8988T (cell line): ENCODE results near the gene TSPAN11.

Experiments
- DNase-seq: peaks from one replicate; pipeline ENCODE4 v3.0.0; 2011

TSPAN11 gene

DNA sequence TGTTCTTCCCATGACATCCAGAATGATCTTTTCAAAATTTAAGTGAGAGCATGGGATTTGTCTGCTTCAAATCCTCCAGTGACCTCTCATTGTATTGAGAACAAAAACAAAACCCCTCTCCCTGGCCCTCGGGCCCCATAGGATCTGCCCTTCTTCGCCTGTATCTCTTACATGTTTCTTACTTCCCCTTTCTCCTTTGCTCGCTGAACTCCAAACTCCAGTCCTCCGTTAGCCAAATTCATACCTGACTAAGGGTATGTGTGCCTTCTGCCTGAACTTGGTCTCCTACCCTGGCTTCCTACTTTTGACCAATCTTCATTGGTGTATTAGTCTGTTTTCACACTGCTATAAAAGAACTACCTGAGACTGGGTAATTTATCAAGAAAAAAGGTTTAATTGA lies 13.2 kb upstream of the TSPAN11 start:
- no peak for DNase-seq

- no peak for DNase-seq
Observed at GRCh38 chr12:30914986-30915591, 11.5 kb upstream of the TSPAN11 start.

DNA sequence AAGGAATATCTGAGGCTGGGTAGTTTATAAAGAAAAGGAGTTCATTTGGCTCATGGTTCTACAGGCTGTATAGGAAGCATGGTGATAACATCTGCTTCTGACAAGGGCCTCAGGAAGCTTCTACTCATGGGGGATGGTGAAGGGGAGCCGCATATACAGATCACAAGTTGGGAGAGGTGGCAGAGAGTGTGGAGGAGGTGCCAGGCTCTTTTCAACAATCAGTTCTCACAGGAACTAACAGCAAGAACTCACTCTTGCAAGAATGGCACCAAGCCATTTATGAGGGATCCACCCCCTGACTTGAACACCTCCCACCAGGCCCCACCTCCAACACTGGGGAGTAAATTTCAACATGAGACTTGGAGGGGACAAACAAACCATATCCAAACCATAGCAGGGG lies 3.5 kb upstream of the TSPAN11 start:
- DNase-seq, result no peak

- DNase-seq, result no peak
Observed at GRCh38 chr12:30925607-30926242, 823 bp upstream of the TSPAN11 start.

DNA sequence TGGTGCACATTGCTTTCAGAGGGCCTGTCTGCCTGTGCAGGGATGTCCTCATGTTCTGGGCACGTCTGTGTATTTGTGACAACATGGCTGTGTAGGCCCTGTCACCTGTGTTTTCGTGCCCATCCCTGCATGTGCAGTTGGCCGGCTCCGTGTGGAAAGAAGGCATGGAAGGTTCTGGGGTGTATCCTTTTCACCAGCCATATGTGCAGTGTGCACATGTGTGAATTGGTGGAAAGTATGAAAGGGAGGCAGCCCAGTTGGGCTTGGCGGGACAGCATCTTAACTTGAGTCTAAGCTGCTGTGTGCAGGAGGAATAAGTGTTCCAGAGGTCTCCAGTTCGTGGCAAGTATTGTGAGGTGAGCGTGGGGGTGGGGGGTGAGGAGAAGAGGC lies 669 bp downstream of the TSPAN11 start:
- DNase-seq, result no peak

DNA sequence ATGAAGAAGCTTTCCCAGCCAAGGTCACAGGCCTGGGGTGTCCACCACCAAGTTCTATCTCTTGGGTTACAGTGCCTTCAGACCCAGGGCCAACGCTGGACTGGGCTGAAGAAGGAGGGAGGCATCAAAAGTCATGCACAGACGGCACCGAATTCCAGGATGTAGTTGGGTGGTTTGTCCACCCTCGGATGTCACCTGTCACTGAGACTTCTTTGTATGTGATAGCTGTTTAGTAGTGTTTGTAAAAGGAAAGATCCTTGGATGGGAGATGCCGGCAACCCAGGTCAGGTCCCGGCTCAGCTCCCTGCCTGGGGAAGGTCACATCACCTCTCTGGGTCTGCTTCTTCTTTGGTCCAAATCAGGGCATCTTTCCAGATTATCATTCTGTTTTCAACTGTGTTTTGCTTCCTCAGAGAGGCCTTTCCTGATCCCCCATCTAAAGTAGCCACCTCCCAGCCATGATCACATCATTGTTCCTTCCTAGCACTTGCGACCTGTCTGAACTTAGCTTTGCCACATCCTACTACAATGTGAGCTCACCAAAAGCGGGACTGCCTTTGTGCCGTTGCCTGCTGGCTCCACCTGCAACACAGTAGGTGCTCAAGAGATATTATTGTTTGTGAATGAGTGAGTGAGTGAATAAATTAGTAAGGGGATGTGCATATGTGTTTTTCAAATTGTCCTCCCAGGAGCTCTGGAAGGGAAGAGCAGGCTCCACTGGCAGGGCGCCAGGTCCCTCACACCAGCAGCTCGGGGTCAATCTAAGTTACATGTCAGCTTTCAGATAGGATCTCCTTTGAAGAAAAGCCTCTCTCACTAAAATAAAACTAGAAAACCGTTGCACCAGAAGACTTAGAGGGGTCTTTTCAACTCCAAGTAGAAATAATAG lies 2.1 kb downstream of the TSPAN11 start:
- DNase-seq, result no peak

DNA sequence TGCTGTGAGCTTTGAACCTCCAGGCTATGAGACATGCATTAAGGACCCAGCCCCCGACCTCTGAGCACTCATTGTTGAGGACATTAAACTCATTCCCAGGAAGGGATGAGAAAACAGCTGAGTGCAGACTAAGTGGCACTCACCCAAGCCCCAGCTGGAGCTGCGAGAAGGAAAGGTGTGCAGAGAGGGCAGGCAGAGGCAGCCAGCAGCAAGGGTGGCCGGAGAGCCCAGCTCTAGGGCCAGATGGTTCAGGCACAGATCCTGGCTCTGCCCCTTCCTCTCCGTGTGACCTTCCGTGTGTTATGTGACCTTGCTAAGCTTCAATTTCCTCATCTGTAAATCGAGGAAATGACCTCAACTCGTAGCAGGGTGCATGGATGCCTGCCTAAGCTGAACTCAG lies 3.7 kb downstream of the TSPAN11 start:
- no peak for DNase-seq

DNA sequence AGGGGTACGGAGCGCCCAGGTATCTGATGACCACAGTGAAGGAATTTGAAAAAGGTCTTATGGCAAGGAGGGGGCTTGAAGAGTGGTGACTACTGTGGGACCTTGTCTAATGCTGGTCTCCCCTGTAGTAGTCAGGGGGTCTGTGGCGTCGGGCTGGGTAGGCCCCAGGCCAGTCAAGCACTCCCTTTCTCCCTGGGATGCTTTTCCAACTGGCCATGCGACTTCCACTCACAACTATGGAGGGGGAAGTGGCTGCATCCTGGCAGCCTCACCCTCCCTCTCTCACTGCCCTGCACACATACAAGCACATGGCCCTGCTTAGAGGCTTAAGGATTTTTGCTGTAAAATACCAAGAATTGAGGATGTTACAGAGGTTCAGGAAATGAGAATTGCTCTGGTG lies 4.1 kb downstream of the TSPAN11 start:
- DNase-seq, result no peak

DNA sequence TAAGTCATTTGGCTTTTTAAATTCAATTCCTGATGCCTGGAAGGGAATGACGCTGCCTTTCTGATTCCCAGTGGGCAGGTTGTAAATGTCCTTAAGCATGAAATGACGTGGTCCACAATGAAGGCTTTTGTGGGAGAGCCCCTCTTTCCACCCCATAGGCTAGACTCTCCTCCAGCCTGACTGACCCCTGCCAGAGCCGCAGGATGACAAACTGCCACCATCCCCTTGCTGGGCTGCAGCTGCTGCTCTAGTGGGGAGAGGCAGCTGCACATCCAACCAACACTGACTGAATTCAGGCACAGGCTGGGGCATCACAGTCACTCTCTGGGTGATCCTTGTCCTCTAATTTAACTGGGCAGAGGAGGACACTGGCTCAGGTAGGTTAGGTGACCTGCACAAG lies 6.3 kb downstream of the TSPAN11 start:
- DNase-seq, result no peak

- no peak for DNase-seq
Observed at GRCh38 chr12:30934811-30935210, 8.3 kb downstream of the TSPAN11 start.

DNA sequence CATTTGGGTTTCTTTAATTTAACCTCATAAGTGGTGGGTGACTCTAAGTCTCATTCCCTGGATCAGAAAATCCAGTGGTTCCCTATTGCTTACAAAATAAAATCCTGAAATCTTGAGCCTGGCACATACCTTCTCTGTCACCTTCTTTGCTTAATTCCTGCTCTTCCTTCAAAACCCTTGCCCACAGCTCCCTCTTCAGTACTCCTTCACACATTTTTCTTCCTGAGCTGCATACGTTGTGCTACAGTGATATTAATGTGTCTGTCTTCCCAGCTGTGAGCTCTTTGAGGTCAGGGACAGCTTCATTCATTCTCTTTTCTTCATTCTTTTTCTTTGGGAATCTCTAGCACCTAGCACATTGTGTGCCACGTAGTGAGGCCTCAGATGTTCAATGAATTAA lies 9.5 kb downstream of the TSPAN11 start:
- DNase-seq, result no peak

DNA sequence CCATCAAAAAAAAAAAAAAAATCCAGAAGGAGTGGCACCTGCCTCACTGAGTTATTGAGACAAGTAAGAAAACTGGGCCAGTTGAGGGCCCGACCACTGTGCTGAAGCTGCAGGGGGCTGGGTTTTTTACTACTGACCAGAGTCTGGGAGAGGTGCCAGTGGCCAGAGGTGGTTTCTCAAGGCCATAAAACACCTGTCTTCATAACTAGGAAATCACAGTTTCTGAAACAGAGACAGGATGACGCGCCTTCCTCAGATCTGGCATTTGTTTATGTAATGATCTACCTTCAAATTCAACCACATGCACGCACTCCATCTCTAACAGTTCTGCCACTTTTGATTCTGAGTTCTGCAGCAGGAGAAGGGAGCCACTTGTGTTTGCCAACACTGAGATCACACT lies 12.7 kb downstream of the TSPAN11 start:
- no peak for DNase-seq

GRCh38 chr12:30942486-30942885 lies 15.9 kb downstream of the TSPAN11 start:
- DNase-seq, result no peak

DNA sequence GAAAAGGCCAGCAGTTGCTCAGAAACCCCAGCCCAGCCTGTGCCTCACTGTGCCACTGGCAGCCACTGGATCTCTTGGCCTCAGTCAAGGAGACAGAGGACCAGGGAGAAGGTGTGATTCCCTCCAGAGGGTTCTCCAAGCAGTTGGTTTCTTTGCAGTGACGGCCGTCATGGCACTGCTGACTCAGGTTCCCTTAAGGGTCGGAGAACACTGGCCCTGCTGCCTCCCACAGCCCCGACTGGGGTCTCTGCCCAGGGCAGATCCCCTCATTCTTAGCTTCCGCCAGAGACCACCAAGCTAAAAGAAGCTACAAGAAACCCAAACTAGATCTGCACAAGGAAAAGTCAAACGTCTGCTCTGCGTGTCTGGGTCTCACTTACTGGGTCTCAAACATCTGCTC lies 16.4 kb downstream of the TSPAN11 start:
- no peak for DNase-seq

DNA sequence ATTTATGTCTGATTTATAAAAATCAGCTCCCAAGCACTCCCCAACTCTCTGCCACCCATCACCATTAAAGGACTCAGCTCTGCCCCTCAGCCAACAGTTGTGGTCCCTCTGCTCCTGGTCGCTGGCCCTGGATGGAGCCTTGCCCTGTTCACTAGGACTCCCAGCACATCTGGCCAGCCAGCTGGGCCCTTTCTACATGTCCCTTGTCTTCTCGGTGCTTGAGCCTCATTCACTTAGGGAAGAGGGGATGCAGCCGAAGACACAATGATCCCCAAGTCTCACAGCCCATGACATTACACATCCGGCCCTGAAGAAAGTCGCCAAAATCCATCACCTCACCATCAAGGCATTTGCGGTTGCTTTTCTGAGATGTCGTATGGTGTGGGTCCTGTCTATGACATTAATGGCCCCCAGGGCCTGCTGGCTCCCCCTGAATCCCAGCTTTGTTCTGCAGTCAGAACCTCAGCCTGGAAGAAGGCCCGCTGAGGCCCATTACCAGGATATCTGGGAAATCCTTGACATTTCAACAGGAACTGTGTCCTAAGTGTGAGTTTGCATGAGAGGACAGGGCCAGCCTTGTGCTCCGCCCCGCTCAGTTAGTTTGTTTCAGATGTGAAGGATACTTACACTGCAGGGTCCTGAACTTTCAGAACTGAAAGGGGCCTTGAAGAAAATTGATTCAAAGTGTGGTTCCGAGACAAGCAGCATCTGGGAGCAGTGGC lies 19.1 kb downstream of the TSPAN11 start:
- DNase-seq, result no peak

- DNase-seq, result no peak
Observed at GRCh38 chr12:30952015-30952414, 25.5 kb downstream of the TSPAN11 start.

GRCh38 chr12:30953257-30953656 lies 26.7 kb downstream of the TSPAN11 start:
- DNase-seq, result no peak

- no peak for DNase-seq
Observed at GRCh38 chr12:30953951-30954751, 27.6 kb downstream of the TSPAN11 start.

DNA sequence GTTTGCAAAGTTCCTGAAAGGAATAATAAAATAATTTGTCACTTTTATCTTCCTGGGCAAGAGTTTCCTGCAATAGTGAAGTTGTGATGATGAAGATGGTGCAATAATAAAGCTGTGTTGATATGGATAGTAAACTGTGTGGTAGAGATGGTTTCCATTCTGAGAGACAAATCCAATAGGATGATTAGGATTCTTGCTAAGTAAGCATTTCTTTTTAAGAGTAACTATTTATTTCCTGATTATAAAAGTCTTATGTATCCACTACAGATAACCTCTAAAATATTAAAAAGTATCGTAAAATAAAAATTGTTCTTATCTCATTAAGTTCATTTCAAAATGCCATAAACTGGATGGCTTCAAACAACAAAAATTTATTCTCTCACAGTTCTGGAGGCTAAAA lies 28.7 kb downstream of the TSPAN11 start:
- DNase-seq, result no peak

DNA sequence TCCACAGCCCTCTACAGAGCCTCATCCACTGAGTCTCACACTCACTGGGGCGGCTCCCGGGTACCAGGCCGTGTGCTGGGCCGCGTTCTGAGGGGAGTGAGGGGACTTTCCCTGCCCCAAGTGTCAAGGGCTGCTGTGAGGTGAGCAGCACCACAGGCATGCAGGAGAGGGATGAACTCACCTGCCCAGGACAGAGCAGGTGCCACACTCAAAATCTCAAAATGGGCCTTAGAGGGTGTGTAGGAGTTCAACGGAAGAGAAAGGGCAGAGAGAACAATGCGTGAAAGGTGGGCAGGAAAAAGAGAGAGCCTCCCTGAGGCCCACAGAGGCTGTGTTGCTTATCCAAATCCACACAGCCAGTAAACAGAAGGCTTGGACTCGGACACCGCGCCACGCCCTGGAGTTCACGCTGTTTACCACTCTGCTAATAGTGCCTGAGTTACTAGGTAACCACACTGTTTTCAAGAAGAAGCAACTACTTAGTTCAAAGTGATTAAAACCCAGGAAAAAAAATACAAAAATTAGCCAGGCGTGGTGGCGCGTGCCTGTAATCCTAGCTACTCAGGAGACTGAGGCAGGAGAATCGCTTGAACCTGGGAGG lies 32.7 kb downstream of the TSPAN11 start:
- DNase-seq, result no peak

DNA sequence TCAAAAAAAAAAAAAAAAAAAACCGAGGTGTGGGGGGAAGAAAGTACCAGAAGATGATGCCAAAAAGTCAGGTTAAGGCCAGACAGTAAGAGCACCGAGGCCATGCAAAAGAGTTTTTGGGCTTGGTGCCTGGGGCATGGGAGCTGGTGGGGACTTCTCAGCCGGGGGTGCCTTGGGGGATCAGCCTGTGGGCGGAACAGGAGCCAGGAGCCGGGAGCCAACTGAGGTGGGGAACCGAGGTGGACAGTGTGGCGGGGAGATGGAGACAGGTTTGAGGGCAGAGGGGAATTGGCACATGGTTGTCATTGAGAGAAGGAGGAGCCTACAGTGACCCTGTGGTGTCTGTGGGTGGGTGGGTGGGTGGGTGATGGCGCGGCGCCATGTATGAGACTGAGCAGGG lies 33.2 kb downstream of the TSPAN11 start:
- no peak for DNase-seq

DNA sequence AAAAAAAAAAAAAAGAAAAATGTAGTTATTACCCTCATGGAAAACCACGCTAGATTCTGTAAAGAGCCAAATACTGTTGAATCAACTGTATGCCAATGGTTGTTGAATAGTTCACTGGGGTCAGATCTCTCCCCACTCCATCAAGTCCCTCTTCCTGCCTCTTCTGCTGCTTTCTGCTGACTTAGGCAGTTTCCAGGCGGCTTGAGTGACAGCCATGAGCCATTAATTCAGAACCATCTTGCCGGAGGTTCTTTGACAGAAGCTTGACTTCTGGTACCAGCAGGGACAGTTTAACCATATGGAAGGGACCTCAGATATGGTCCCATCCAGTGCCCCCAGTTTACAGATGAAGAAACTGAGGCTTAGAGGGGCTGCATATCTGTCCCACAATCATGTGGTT lies 34.5 kb downstream of the TSPAN11 start:
- no peak for DNase-seq
